Body of pancreas (tissue), 4 donors: Measurements from ENCODE around the gene TNIK.

Source experiments
- POLR2A ChIP-seq, 3 donors: fragments of 450-650 bp; IDR thresholded peaks; one replicate each; pipeline ENCODE4 v1.6.1; 2016; ENCODE audit warnings: antibody characterized with exemption in 3 of 3, mild to moderate bottlenecking in 2 of 3
- TF ChIP-seq, protein P1 (sequence below), 7 experiments: fragments of 450-650 bp in 4 of 7; fragments of 200-600 bp in 3 of 7; sonication (generic) in 3 of 7; IDR thresholded peaks; one replicate each; pipeline ENCODE4 v1.5.1; 2016 to 2019; ENCODE audit warnings: antibody characterized with exemption in 7 of 7

DNA sequence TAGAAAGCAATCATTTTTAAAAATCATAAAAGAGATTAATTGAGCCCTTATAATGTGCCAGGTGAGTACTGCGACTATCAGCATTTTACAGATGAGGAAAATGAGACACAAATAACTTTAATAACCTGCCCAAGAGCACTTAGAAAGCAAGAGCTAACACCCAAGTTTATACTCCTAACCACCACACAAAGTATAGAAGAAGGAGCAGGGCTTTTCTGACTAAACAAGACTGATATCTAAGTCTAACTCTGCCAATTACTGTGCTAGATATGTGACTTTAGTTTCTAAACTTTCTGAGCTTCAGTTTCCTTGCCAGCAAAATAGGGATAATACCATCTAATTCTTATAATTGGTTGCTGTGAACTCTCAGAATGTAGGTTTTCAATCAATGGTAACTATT lies 47.7 kb downstream of the TNIK start:
- TF ChIP-seq, protein P1, sequence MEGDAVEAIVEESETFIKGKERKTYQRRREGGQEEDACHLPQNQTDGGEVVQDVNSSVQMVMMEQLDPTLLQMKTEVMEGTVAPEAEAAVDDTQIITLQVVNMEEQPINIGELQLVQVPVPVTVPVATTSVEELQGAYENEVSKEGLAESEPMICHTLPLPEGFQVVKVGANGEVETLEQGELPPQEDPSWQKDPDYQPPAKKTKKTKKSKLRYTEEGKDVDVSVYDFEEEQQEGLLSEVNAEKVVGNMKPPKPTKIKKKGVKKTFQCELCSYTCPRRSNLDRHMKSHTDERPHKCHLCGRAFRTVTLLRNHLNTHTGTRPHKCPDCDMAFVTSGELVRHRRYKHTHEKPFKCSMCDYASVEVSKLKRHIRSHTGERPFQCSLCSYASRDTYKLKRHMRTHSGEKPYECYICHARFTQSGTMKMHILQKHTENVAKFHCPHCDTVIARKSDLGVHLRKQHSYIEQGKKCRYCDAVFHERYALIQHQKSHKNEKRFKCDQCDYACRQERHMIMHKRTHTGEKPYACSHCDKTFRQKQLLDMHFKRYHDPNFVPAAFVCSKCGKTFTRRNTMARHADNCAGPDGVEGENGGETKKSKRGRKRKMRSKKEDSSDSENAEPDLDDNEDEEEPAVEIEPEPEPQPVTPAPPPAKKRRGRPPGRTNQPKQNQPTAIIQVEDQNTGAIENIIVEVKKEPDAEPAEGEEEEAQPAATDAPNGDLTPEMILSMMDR (IDR thresholded peaks at IDR 0.05): no peak
- TF ChIP-seq POLR2A (IDR thresholded peaks at IDR 0.05): no peak
